ENCODE measurements around the gene TUBB4B.
A peak's percentile ranks its signal among the peaks of the same experiment; 100 is the strongest.
"Not testable (repeated sequence)": the region's sequence is repeated elsewhere in the genome, so short reads cannot be mapped to it uniquely, and the experiment has no call there.

TUBB4B gene

GRCh38 chr9:137252555-137253506 lies 11.7 kb downstream of the TUBB4B start:
- DNase-seq (ENCODE audit: insufficient read length, low spot score) = no peak
- no peak for TF ChIP-seq POLR2A (IDR thresholded peaks at IDR 0.05; ENCODE audit: low read depth, low read length)
- no peak for FAIRE-seq

- no peak for FAIRE-seq
- DNase-seq (ENCODE audit: insufficient read length, low spot score) = no peak
- no peak for TF ChIP-seq POLR2A (IDR thresholded peaks at IDR 0.05; ENCODE audit: low read depth, low read length)
Observed at GRCh38 chr9:137253717-137254623, 12.9 kb downstream of the TUBB4B start.

- DNase-seq (ENCODE audit: insufficient read length, low spot score) (peak; percentile 100), FAIRE-seq (no peak)
- TF ChIP-seq POLR2A (IDR thresholded peaks at IDR 0.05; ENCODE audit: low read depth, low read length) = peak; percentile 96
Observed at GRCh38 chr9:137254624-137255447, 13.7 kb downstream of the TUBB4B start, which contains the start of gene NELFB. Gene NELFB, plus strand, starts transcription at chr9:137255327.

- TF ChIP-seq POLR2A (IDR thresholded peaks at IDR 0.05; ENCODE audit: low read depth, low read length) = no peak
- peak; percentile 92 for DNase-seq (ENCODE audit: insufficient read length, low spot score)
- no peak for FAIRE-seq
Observed at GRCh38 chr9:137255448-137256114, 14.5 kb downstream of the TUBB4B start.

- DNase-seq (ENCODE audit: insufficient read length, low spot score) (no peak), FAIRE-seq (no peak)
- no peak for TF ChIP-seq POLR2A (IDR thresholded peaks at IDR 0.05; ENCODE audit: low read depth, low read length)
Observed at GRCh38 chr9:137256362-137256761, 15.3 kb downstream of the TUBB4B start.

- no peak for FAIRE-seq
- TF ChIP-seq POLR2A (IDR thresholded peaks at IDR 0.05; ENCODE audit: low read depth, low read length) = no peak
- no peak for DNase-seq (ENCODE audit: insufficient read length, low spot score)
Observed at GRCh38 chr9:137256856-137257255, 15.8 kb downstream of the TUBB4B start.

GRCh38 chr9:137262173-137262908 lies 21.3 kb downstream of the TUBB4B start:
- FAIRE-seq; DNase-seq (ENCODE audit: insufficient read length, low spot score): not testable (repeated sequence)

GRCh38 chr9:137262909-137263285 lies 21.8 kb downstream of the TUBB4B start:
- no peak for TF ChIP-seq POLR2A (IDR thresholded peaks at IDR 0.05; ENCODE audit: low read depth, low read length)
- DNase-seq (ENCODE audit: insufficient read length, low spot score) (no peak), FAIRE-seq (no peak)

- FAIRE-seq (no peak), DNase-seq (ENCODE audit: insufficient read length, low spot score) (no peak)
- no peak for TF ChIP-seq POLR2A (IDR thresholded peaks at IDR 0.05; ENCODE audit: low read depth, low read length)
Observed at GRCh38 chr9:137263506-137263905, 22.4 kb downstream of the TUBB4B start.

- no peak for TF ChIP-seq POLR2A (IDR thresholded peaks at IDR 0.05; ENCODE audit: low read depth, low read length)
- DNase-seq (ENCODE audit: insufficient read length, low spot score) (no peak), FAIRE-seq (no peak)
Observed at GRCh38 chr9:137264067-137264466, 23.0 kb downstream of the TUBB4B start.

GRCh38 chr9:137265496-137266161 lies 24.5 kb downstream of the TUBB4B start:
- no peak for DNase-seq (ENCODE audit: insufficient read length, low spot score)
- no peak for FAIRE-seq
- TF ChIP-seq POLR2A (IDR thresholded peaks at IDR 0.05; ENCODE audit: low read depth, low read length) = no peak

GRCh38 chr9:137266162-137266527 lies 25.1 kb downstream of the TUBB4B start:
- TF ChIP-seq POLR2A (IDR thresholded peaks at IDR 0.05; ENCODE audit: low read depth, low read length) = no peak
- DNase-seq (ENCODE audit: insufficient read length, low spot score) (no peak), FAIRE-seq (no peak)

Data from H54 (cell line).